Loucy (cell line): ENCODE results near the gene TXNRD2.

Experiments
- EZH2phosphoT487 ChIP-seq: fragments of 200-600 bp; IDR thresholded peaks from 2 replicates; pipeline ENCODE4 v1.6.1; 2018; ENCODE audit warnings: antibody characterized with exemption, mild to moderate bottlenecking, moderate library complexity, borderline replicate concordance
- TF ChIP-seq, protein P1 (sequence below): fragments of 200-600 bp; sonication (generic); conservative IDR thresholded peaks from 2 replicates; pipeline ENCODE4 v1.5.1; 2014; ENCODE audit warnings: mild to moderate bottlenecking, antibody characterized with exemption, low read length

DNA sequence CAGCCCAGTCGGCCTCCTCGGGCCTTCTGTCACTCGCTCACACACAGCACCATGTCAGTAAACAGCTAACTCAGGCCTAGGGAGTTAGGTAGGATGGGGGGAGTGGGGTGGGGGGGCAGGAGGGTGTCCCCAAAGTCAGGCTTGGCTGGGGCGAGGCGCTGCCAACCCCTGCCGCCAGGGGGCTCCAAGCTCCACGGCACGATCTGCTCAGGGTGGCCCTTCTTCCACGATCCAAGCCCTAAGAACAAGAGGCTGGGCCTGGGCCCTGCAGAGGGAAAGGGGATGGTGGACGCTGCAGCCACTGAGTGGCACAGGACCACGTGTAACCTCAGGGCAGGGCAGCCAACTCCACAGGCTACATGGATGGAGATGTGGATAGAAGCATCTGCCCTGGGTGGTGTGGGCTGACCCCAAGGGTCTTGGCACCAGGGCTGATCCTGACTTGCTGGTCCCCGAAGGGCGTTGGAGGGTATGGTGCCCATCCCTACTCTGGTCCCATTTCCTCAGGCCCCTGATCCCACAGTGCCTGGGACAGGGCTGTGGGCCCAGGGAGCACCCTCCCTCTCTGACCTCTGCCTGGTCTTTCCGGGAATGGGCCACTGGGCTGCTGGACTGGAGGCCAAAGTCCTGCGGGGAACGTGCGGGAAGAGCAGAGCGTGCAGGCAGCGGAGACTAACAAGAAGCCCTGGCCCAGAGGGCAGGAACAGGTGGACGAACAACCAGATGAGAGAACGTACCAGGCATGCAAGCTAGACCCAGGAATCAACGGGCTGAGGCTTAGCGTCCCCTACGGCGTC is 29.1 kb upstream of the TXNRD2 start:
- TF ChIP-seq, protein P1, sequence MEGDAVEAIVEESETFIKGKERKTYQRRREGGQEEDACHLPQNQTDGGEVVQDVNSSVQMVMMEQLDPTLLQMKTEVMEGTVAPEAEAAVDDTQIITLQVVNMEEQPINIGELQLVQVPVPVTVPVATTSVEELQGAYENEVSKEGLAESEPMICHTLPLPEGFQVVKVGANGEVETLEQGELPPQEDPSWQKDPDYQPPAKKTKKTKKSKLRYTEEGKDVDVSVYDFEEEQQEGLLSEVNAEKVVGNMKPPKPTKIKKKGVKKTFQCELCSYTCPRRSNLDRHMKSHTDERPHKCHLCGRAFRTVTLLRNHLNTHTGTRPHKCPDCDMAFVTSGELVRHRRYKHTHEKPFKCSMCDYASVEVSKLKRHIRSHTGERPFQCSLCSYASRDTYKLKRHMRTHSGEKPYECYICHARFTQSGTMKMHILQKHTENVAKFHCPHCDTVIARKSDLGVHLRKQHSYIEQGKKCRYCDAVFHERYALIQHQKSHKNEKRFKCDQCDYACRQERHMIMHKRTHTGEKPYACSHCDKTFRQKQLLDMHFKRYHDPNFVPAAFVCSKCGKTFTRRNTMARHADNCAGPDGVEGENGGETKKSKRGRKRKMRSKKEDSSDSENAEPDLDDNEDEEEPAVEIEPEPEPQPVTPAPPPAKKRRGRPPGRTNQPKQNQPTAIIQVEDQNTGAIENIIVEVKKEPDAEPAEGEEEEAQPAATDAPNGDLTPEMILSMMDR, result peak; percentile 86
- TF ChIP-seq EZH2phosphoT487, result no peak
